HFFc6 (cell line): ENCODE data around the gene RAMP2. TPM values are rescaled to one million over a fixed set of nuclear protein-coding genes. Genes with fewer than 3 reads are reported as not detected.

Source experiments
- DNase-seq: peaks from one replicate; pipeline ENCODE4 v3.0.0-alpha.2; 2018
- H3K27ac Mint-ChIP-seq: 2 replicates; pipeline ENCODE4 v1.8.0; 2020; ENCODE audit warnings: mild to moderate bottlenecking, mixed read lengths
- H3K27me3 Mint-ChIP-seq: 2 replicates; pipeline ENCODE4 v1.8.0; 2021; ENCODE audit warnings: mild to moderate bottlenecking, moderate library complexity, mixed read lengths; ENCODE audit not compliant: insufficient read depth
- H3K36me3 Mint-ChIP-seq: 2 replicates; pipeline ENCODE4 v1.8.0; 2021; ENCODE audit warnings: low read depth, mixed read lengths
- H3K4me1 Mint-ChIP-seq: 2 replicates; pipeline ENCODE4 v1.8.0; 2020; ENCODE audit warnings: low read depth, mixed read lengths
- H3K4me3 Mint-ChIP-seq: 2 replicates; pipeline ENCODE4 v1.8.0; 2020; ENCODE audit warnings: mild to moderate bottlenecking, moderate library complexity, mixed read lengths
- H3K9me3 Mint-ChIP-seq: 2 replicates; pipeline ENCODE4 v1.8.0; 2020; ENCODE audit warnings: mild to moderate bottlenecking, mixed read lengths
- total RNA-seq, 6 experiments: library from RNA; stranded (reverse); fragmentation: NEBNext Ultra II Directional; extraction: Animal tissue kit (Norgen Biotek cat#: 25700); gene quantifications; 2 replicates in 1 of 6; 3 replicates in 5 of 6; pipeline ENCODE4 v1.2.3, GENCODE V29; 2021
- TF ChIP-seq, protein P1 (sequence below): fragments of 200-600 bp; sonication (generic); IDR thresholded peaks from 2 replicates; pipeline ENCODE4 v1.5.0; 2021; ENCODE audit warnings: antibody characterized with exemption, mild to moderate bottlenecking

The RAMP2 gene
- total RNA-seq, 6 experiments from 2014 or later: 0.40 to 1.3 (median 0.80) TPM

DNA sequence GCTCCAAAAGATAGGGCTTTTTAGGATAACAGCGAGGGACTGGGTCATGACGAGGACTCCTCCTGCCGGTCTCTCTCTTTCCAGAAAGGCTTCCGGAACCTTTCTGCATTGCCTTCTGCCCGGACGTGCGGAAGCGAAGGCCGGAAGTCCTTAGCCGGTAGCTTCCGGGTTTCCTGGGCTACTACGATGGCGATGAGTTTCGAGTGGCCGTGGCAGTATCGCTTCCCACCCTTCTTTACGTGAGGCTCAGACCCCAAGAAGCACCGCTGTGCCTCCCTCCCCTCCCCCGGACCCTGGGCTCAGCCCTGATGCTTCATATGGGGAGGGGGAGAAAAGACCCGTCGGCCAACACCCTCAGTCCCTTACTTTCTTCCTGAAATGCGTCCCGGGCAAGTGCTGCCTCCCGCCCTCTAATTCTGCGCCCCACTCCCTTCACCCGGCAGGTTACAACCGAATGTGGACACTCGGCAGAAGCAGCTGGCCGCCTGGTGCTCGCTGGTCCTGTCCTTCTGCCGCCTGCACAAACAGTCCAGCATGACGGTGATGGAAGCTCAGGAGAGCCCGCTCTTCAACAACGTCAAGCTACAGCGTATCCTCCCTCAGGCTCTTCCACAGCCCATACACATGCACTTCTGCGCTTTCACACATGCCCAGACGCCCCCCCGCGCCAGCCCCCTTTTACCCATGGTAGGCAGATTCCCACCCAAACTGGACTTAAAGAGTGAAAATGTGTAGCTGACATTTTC is 12.4 kb downstream of the RAMP2 start, which contains the start of gene VPS25:
Gene VPS25, plus strand, starts transcription at position 160 of the 746 bp plus-strand sequence. Its CDS starts 27 bp downstream, at position 187.
- Mint-ChIP-seq H3K27ac (peak within 1 kb of the TSS; percentile 94), H3K9me3 (no peaks in the 10 kb centered on the region), H3K36me3 (peaks cover 19% of the 10 kb centered on the region; the same call in 1 of the 2 replicates), H3K4me1 (peaks cover 39% of the 10 kb centered on the region), H3K4me3 (peak within 1 kb of the TSS; percentile 98), H3K27me3 (peaks cover 3% of the 10 kb centered on the region)
- TF ChIP-seq, protein P1, sequence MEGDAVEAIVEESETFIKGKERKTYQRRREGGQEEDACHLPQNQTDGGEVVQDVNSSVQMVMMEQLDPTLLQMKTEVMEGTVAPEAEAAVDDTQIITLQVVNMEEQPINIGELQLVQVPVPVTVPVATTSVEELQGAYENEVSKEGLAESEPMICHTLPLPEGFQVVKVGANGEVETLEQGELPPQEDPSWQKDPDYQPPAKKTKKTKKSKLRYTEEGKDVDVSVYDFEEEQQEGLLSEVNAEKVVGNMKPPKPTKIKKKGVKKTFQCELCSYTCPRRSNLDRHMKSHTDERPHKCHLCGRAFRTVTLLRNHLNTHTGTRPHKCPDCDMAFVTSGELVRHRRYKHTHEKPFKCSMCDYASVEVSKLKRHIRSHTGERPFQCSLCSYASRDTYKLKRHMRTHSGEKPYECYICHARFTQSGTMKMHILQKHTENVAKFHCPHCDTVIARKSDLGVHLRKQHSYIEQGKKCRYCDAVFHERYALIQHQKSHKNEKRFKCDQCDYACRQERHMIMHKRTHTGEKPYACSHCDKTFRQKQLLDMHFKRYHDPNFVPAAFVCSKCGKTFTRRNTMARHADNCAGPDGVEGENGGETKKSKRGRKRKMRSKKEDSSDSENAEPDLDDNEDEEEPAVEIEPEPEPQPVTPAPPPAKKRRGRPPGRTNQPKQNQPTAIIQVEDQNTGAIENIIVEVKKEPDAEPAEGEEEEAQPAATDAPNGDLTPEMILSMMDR: peak; percentile 43
- DNase-seq: peak; percentile 83

DNA sequence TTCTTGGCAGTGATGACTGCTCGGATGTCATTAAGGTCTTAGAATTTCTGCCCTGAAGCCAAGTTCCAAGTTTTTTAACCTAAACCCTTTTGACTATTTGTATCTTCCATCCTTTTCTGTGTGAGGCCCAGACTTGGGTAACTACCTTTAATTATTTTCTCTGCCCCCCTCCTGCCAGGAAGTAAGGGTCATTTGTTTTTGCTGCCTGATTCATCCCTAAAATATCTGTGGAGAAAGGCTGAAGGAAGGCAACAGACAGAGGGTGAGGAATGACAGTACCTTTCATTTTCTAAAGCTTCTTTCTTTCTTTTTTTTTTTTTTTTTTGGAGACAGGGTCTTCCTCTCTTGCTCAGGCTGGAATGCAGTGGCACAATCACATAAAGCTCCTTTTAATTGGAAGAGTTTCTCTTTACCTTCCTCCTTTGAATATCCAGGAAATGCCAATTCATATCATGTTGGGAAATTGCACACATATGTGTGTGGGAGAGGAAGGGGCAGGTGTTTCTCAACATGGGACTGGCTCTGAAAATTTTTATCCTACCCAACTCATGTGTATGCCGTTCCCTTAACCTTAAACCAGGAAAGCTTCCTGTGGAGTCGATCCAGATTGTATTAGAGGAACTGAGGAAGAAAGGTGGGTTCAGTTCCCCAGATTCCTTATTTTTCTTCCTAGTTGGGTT is 13.2 kb downstream of the RAMP2 start:
- Mint-ChIP-seq H3K4me3 (peak overlapping the region; percentile 98), H3K9me3 (no peaks in the 10 kb centered on the region), H3K27ac (peak overlapping the region; percentile 94), H3K27me3 (peaks cover 3% of the 10 kb centered on the region), H3K4me1 (peaks cover 41% of the 10 kb centered on the region), H3K36me3 (peaks cover 22% of the 10 kb centered on the region; the same call in 1 of the 2 replicates)
- peak; percentile 50 for DNase-seq
- TF ChIP-seq, protein P1: no peak

DNA sequence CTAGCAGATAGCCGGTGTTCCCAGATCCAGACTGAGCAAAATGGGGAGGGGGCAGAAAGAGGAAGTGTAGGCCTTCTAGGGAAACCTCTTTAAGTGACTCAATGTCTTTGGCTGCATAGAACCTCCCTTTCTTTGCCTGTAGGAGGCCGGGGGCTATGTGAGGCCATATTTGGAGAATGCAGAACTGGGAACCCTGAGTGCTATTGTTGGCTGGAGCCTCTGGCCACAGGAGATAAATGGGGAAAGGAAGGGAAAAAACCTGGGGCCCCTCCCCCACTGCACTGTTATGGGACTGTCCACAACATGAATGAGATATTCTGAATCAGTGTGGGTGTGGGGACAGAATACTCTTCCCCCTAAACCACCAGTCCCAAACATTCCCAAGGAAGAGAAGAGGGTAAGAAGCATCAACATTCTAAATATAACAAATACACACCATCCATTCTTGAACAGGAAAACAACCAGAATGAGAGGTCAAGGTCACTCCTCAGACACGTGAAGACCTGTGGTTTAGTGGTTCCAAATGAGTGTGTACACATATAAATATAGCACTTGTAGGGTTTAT is 14.6 kb downstream of the RAMP2 start:
- Mint-ChIP-seq H3K4me3 (peak overlapping the region; percentile 98), H3K36me3 (peaks cover 26% of the 10 kb centered on the region; the same call in 1 of the 2 replicates), H3K9me3 (no peaks in the 10 kb centered on the region), H3K27me3 (peaks cover 3% of the 10 kb centered on the region), H3K4me1 (peaks cover 51% of the 10 kb centered on the region), H3K27ac (peak overlapping the region; percentile 94; the same call in 1 of the 2 replicates)
- peak; percentile 24 for DNase-seq
- TF ChIP-seq, protein P1: peak; percentile 24; the same call in 1 of the 2 replicates

DNA sequence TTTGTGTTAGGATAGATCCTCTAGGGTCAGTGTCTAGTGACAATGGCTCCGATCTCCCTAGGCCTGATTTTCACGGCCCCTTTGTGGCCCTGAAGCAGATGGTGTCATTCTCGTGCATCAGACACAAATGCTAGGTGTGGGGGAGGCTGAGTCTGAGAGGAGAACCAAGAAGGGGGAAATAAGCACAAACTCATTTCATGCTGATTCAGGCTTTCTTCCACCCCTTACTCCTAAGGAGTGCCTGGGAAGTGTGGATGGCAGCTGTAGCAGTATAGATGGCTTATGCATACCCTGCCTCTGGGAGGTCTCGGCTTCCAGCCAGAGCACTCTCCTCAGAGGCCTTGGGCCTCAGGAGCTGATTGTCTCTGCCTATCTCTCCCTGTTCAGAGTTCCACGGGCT is 17.5 kb downstream of the RAMP2 start:
- H3K27ac Mint-ChIP-seq: peak overlapping the region; percentile 83; the same call in 1 of the 2 replicates
- H3K27me3 Mint-ChIP-seq: peaks cover 3% of the 10 kb centered on the region
- H3K9me3 Mint-ChIP-seq: no peaks in the 10 kb centered on the region
- H3K36me3 Mint-ChIP-seq: peaks cover 34% of the 10 kb centered on the region; the same call in 1 of the 2 replicates
- no peak for DNase-seq
- TF ChIP-seq, protein P1: no peak
- peaks cover 53% of the 10 kb centered on the region for H3K4me1 Mint-ChIP-seq
- no peak overlapping the region for H3K4me3 Mint-ChIP-seq

DNA sequence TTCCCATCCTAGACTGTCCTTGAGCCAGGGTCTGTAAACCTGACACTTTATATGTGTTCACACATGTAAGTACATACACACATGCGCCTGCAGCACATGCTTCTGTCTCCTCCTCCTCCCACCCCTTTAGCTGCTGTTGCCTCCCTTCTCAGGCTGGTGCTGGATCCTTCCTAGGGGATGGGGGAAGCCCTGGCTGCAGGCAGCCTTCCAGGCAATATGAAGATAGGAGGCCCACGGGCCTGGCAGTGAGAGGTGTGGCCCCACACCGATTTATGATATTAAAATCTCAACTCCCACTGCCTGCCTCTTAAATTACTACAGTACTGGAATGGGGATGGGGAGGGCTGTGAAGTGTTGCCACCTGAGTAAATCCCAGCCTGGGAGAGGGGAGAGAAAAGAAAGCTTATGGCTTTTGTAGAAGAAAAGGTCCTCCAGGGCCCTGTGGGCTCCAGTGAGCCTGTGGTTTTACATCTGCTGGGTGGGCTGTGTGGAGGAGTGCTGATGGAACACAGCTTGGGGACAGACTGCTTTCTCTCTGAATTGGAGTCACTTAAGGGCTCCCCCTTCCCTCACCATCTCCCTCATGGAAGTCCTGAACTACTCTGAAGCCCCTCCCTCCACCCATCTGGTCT is 18.4 kb downstream of the RAMP2 start:
- Mint-ChIP-seq H3K9me3 (no peaks in the 10 kb centered on the region), H3K27ac (peak overlapping the region; percentile 83), H3K27me3 (no peaks in the 10 kb centered on the region; the same call in none of the 2 replicates), H3K36me3 (peaks cover 29% of the 10 kb centered on the region), H3K4me3 (peak overlapping the region; percentile 98), H3K4me1 (peaks cover 52% of the 10 kb centered on the region)
- no peak for DNase-seq
- TF ChIP-seq, protein P1: no peak
